HEK293 (cell line): ENCODE measurements around the gene GALNT10.

Source experiments
- CTCF ChIA-PET: fragments of 350-600 bp; formaldehyde crosslinking; extraction: SDS; loops from one replicate; lab custom pipeline; 2021; ENCODE audit warnings: antibody characterized with exemption; lab: Yijun Ruan, JAX
- POLR2A ChIA-PET: fragments of 300-600 bp; formaldehyde crosslinking; extraction: SDS; loops from one replicate; lab custom pipeline; 2020; ENCODE audit warnings: antibody characterized with exemption, inconsistent platforms; lab: Yijun Ruan, JAX
- H3K27ac ChIP-seq: fragments of 200-500 bp; sonication (Bioruptor generic); 2 replicates; pipeline ENCODE4 v1.5.1; 2014; ENCODE audit warnings: low read depth, low read length, control low read depth, inconsistent platforms; ENCODE audit errors: extremely low read depth
- H3K36me3 ChIP-seq, 2 experiments: fragments of 200-500 bp in 1 of 2; sonication (Bioruptor generic) in 1 of 2; 1 replicate in 1 of 2; 2 replicates in 1 of 2; pipeline ENCODE4 v1.5.1; 2014 to 2017; ENCODE audit warnings: inconsistent platforms in 2 of 2, low read length in 2 of 2; ENCODE audit not compliant: control insufficient read depth in 2 of 2, insufficient read depth in 1 of 2
- H3K4me1 ChIP-seq: fragments of 200-500 bp; sonication (Bioruptor generic); 2 replicates; pipeline ENCODE4 v1.5.1; 2014; ENCODE audit warnings: mild to moderate bottlenecking, low read length, inconsistent platforms; ENCODE audit not compliant: control insufficient read depth, insufficient read depth
- H3K4me3 ChIP-seq: 2 replicates; pipeline ENCODE4 v1.5.1; 2011; ENCODE audit warnings: low read depth, mild to moderate bottlenecking, control low read depth, low read length, moderate library complexity
- H3K9me3 ChIP-seq: fragments of 200-500 bp; sonication (Bioruptor generic); 2 replicates; pipeline ENCODE4 v1.5.1; 2014; ENCODE audit warnings: low read depth, low read length, inconsistent platforms; ENCODE audit not compliant: control insufficient read depth, insufficient read depth
- BCL11B ChIP-seq: fragments of 450-650 bp; formaldehyde crosslinking; IDR thresholded peaks from 2 replicates; pipeline ENCODE4 v1.5.1; 2016; ENCODE audit warnings: low read depth, missing biosample characterization, missing genetic modification characterization
- KLF16 ChIP-seq: fragments of 450-650 bp; formaldehyde crosslinking; IDR thresholded peaks from 2 replicates; pipeline ENCODE4 v1.5.1; 2017; ENCODE audit warnings: missing biosample characterization, missing genetic modification characterization
- REPIN1 ChIP-seq: fragments of 450-650 bp; formaldehyde crosslinking; IDR thresholded peaks from 2 replicates; pipeline ENCODE4 v1.5.1; 2017; ENCODE audit warnings: missing biosample characterization, missing genetic modification characterization, low read depth
- ZBTB17 ChIP-seq: fragments of 450-650 bp; formaldehyde crosslinking; IDR thresholded peaks from 2 replicates; pipeline ENCODE4 v1.5.1; 2016; ENCODE audit warnings: missing biosample characterization, missing genetic modification characterization
- ZFP3 ChIP-seq: fragments of 450-650 bp; formaldehyde crosslinking; IDR thresholded peaks from 2 replicates; pipeline ENCODE4 v1.5.1; 2016; ENCODE audit warnings: low read depth, missing biosample characterization, missing genetic modification characterization
- ZNF311 ChIP-seq: fragments of 450-650 bp; formaldehyde crosslinking; IDR thresholded peaks from 2 replicates; pipeline ENCODE4 v1.5.1; 2017; ENCODE audit warnings: missing biosample characterization, missing genetic modification characterization, borderline replicate concordance
- ZNF37A ChIP-seq: fragments of 450-650 bp; IDR thresholded peaks from 2 replicates; pipeline ENCODE4 v1.5.1; 2018; ENCODE audit warnings: missing biosample characterization, missing genetic modification characterization
- ZNF394 ChIP-seq: fragments of 450-650 bp; formaldehyde crosslinking; IDR thresholded peaks from 2 replicates; pipeline ENCODE4 v1.5.1; 2016; ENCODE audit warnings: missing biosample characterization, missing genetic modification characterization, mild to moderate bottlenecking, moderate library complexity, borderline replicate concordance
- ZNF558 ChIP-seq: fragments of 450-650 bp; formaldehyde crosslinking; IDR thresholded peaks from 2 replicates; pipeline ENCODE4 v1.5.1; 2016; ENCODE audit warnings: missing biosample characterization, missing genetic modification characterization
- ZNF654 ChIP-seq: fragments of 450-650 bp; formaldehyde crosslinking; IDR thresholded peaks from 2 replicates; pipeline ENCODE4 v1.5.1; 2016; ENCODE audit warnings: low read depth, missing biosample characterization, missing genetic modification characterization
- ZNF747 ChIP-seq: fragments of 450-650 bp; formaldehyde crosslinking; IDR thresholded peaks from 2 replicates; pipeline ENCODE4 v1.5.1; 2016; ENCODE audit warnings: missing biosample characterization, missing genetic modification characterization
- ZNF768 ChIP-seq: fragments of 450-650 bp; formaldehyde crosslinking; IDR thresholded peaks from 2 replicates; pipeline ENCODE4 v1.5.1; 2018; ENCODE audit warnings: missing biosample characterization, mild to moderate bottlenecking, missing genetic modification characterization
- ZXDB ChIP-seq: fragments of 450-650 bp; formaldehyde crosslinking; IDR thresholded peaks from 2 replicates; pipeline ENCODE4 v1.5.1; 2016; ENCODE audit warnings: missing biosample characterization, missing genetic modification characterization
- TF ChIP-seq, protein P1 (sequence below): fragments of 450-650 bp; formaldehyde crosslinking; IDR thresholded peaks from 2 replicates; pipeline ENCODE4; 2016; ENCODE audit warnings: missing biosample characterization, missing genetic modification characterization
- TF ChIP-seq, protein P2 (sequence below): fragments of 450-650 bp; formaldehyde crosslinking; IDR thresholded peaks from 2 replicates; pipeline ENCODE4 v1.5.1; 2016; ENCODE audit warnings: missing biosample characterization, missing genetic modification characterization
- TF ChIP-seq, protein P3 (sequence below): fragments of 450-650 bp; formaldehyde crosslinking; IDR thresholded peaks from 2 replicates; pipeline ENCODE4 v1.5.1; 2017; ENCODE audit warnings: missing biosample characterization, missing genetic modification characterization
- TF ChIP-seq, protein P4 (sequence below): fragments of 450-650 bp; formaldehyde crosslinking; IDR thresholded peaks from 2 replicates; pipeline ENCODE4 v1.5.1; 2017; ENCODE audit warnings: missing biosample characterization, missing genetic modification characterization

Gene GALNT10

DNA sequence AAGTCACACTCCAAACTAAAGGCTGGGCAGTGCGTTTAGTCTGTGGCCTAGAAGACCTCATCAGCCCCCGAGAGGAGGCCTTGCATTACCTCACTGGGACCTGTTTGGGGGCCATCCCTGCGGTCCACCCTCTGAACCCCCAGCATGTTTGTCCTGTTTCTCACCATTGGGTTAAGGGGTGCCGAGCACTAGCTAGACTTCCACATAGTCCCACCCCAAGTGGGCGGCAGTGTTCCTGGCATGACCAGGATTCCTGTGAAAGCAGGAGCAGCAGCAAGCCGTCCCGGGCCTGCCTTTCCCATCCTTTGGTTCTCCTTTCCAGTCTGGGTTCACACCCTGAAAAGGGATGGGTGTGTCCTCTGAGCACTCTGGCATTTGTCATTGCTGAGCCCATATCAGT is 228.7 kb downstream of the GALNT10 start:
- ChIA-PET CTCF (interaction anchor here (2.8 kb wide), 1 partner anchor 14 kb away, joined by 14 read pairs; no protein-coding TSS in a partner anchor), POLR2A (no interaction called here)
- TF ChIP-seq ZNF747 (tag by site-specific recombination) (no peak), ZBTB17 (tag by site-specific recombination) (no peak)
- H3K4me1 ChIP-seq = no peaks in the 10 kb centered on the region
- no peak overlapping the region for H3K4me3 ChIP-seq
- H3K36me3 ChIP-seq = peaks cover 0 to 6% of the 10 kb centered on the region in 2 experiments; a peak in 1 of 3 replicates
- no peak overlapping the region for H3K27ac ChIP-seq
- no peaks in the 10 kb centered on the region for H3K9me3 ChIP-seq

DNA sequence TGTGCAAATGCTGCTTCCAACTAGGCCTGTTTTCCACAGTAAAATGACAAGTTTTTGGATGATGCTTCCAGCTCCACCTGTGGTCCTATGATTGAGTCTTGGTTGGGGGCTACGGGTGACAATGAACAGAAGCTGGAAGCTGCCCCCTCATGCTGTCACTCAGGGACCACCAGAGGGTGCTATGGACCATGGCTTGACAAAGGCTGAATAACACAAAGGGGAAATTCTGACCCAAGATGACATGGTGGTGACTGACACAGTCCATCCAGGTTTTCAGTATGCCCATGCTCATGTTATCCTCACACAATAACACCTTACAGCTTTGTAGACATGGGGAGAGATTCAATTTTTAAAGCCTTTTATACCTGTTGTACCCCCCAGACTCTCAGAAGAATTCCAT is 231.3 kb downstream of the GALNT10 start:
- Histone ChIP-seq H3K4me3 (no peak overlapping the region), H3K36me3 (peaks cover 0 to 6% of the 10 kb centered on the region in 2 experiments; a peak in 1 of 3 replicates), H3K27ac (no peak overlapping the region), H3K4me1 (no peaks in the 10 kb centered on the region), H3K9me3 (no peaks in the 10 kb centered on the region)
- TF ChIP-seq, protein P1, sequence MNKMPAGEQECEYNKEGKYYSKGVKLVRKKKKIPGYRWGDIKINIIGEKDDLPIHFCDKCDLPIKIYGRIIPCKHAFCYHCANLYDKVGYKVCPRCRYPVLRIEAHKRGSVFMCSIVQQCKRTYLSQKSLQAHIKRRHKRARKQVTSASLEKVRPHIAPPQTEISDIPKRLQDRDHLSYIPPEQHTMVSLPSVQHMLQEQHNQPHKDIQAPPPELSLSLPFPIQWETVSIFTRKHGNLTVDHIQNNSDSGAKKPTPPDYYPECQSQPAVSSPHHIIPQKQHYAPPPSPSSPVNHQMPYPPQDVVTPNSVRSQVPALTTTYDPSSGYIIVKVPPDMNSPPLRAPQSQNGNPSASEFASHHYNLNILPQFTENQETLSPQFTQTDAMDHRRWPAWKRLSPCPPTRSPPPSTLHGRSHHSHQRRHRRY (tag by site-specific recombination) = no peak
- TF ChIP-seq ZNF768 (tag by site-specific recombination) = no peak
- TF ChIP-seq ZNF654 (tag by site-specific recombination) = peak; percentile 27
- TF ChIP-seq BCL11B (tag by site-specific recombination) = no peak
- TF ChIP-seq, protein P2, sequence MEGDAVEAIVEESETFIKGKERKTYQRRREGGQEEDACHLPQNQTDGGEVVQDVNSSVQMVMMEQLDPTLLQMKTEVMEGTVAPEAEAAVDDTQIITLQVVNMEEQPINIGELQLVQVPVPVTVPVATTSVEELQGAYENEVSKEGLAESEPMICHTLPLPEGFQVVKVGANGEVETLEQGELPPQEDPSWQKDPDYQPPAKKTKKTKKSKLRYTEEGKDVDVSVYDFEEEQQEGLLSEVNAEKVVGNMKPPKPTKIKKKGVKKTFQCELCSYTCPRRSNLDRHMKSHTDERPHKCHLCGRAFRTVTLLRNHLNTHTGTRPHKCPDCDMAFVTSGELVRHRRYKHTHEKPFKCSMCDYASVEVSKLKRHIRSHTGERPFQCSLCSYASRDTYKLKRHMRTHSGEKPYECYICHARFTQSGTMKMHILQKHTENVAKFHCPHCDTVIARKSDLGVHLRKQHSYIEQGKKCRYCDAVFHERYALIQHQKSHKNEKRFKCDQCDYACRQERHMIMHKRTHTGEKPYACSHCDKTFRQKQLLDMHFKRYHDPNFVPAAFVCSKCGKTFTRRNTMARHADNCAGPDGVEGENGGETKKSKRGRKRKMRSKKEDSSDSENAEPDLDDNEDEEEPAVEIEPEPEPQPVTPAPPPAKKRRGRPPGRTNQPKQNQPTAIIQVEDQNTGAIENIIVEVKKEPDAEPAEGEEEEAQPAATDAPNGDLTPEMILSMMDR = peak; percentile 36; the same call in 1 of the 2 replicates
- ChIA-PET POLR2A (interaction anchor here (0.8 kb wide), 1 partner anchor 383 kb away, joined by 3 read pairs; the partner anchor contains the start of genes FAM114A2 and MFAP3), CTCF (interaction anchor here (0.6 to 2.2 kb wide), 19 partner anchors 8 to 574 kb away, joined by 3 to 13 read pairs (median 4); no protein-coding TSS in a partner anchor)

DNA sequence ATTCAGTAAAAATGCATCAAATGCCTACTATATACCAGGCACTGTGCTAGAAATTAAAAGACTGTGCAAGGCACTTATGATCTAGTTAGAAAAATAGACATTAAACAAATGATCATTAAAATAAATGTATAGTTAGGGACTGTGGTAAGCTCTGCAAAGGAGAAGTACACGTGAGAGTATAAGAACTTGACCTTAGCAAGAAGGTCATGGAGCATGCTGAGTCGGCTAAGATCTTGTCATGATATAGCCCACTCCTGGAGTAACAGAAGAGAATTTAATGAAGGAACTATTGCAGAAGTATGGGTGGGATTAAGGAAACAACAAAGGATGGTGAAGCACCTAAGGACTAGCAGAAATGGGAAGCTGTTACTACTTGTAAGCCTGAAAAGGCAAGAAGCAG is 231.8 kb downstream of the GALNT10 start:
- H3K9me3 ChIP-seq = no peaks in the 10 kb centered on the region
- no peak for TF ChIP-seq ZNF394 (tag by site-specific recombination)
- no peak for TF ChIP-seq ZNF558 (tag by site-specific recombination)
- TF ChIP-seq KLF16 (tag by site-specific recombination) = no peak
- no peak for TF ChIP-seq ZXDB
- no peak for TF ChIP-seq ZNF37A (tag by site-specific recombination)
- TF ChIP-seq, protein P3, sequence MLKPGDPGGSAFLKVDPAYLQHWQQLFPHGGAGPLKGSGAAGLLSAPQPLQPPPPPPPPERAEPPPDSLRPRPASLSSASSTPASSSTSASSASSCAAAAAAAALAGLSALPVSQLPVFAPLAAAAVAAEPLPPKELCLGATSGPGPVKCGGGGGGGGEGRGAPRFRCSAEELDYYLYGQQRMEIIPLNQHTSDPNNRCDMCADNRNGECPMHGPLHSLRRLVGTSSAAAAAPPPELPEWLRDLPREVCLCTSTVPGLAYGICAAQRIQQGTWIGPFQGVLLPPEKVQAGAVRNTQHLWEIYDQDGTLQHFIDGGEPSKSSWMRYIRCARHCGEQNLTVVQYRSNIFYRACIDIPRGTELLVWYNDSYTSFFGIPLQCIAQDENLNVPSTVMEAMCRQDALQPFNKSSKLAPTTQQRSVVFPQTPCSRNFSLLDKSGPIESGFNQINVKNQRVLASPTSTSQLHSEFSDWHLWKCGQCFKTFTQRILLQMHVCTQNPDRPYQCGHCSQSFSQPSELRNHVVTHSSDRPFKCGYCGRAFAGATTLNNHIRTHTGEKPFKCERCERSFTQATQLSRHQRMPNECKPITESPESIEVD = no peak
- TF ChIP-seq REPIN1 (tag by site-specific recombination) = no peak
- no peak for TF ChIP-seq ZNF311 (tag by site-specific recombination)
- no peak for TF ChIP-seq ZFP3 (tag by site-specific recombination)
- TF ChIP-seq, protein P4, sequence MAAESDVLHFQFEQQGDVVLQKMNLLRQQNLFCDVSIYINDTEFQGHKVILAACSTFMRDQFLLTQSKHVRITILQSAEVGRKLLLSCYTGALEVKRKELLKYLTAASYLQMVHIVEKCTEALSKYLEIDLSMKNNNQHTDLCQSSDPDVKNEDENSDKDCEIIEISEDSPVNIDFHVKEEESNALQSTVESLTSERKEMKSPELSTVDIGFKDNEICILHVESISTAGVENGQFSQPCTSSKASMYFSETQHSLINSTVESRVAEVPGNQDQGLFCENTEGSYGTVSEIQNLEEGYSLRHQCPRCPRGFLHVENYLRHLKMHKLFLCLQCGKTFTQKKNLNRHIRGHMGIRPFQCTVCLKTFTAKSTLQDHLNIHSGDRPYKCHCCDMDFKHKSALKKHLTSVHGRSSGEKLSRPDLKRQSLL (tag by site-specific recombination) = no peak
- TF ChIP-seq, all 188 proteins: peak for 0
- CTCF ChIA-PET = interaction anchor here (0.6 to 1.6 kb wide), 18 partner anchors 8 to 728 kb away, joined by 3 to 13 read pairs (median 4); no protein-coding TSS in a partner anchor
- no peak overlapping the region for H3K4me3 ChIP-seq
- H3K4me1 ChIP-seq = no peaks in the 10 kb centered on the region
- POLR2A ChIA-PET = no interaction called here
- no peak overlapping the region for H3K27ac ChIP-seq
- peaks cover 0 to 6% of the 10 kb centered on the region in 2 experiments; a peak in 1 of 3 replicates for H3K36me3 ChIP-seq
